Tibial nerve (tissue), 3 donors: ENCODE measurements around the gene KSR1.

Source experiments
- POLR2A ChIP-seq, 2 donors: fragments of 450-650 bp; IDR thresholded peaks; one replicate each; pipeline ENCODE4 v1.6.1; 2017; ENCODE audit warnings: antibody characterized with exemption in 2 of 2, mild to moderate bottlenecking in 2 of 2, moderate library complexity in 2 of 2
- TF ChIP-seq, protein P1 (sequence below), 5 experiments: fragments of 200-600 bp in 3 of 5; fragments of 450-650 bp in 2 of 5; sonication (generic) in 3 of 5; IDR thresholded peaks; one replicate each; pipeline ENCODE4 v1.5.1; 2016 to 2019; ENCODE audit warnings: antibody characterized with exemption in 5 of 5, mild to moderate bottlenecking in 3 of 5, moderate library complexity in 2 of 5

DNA sequence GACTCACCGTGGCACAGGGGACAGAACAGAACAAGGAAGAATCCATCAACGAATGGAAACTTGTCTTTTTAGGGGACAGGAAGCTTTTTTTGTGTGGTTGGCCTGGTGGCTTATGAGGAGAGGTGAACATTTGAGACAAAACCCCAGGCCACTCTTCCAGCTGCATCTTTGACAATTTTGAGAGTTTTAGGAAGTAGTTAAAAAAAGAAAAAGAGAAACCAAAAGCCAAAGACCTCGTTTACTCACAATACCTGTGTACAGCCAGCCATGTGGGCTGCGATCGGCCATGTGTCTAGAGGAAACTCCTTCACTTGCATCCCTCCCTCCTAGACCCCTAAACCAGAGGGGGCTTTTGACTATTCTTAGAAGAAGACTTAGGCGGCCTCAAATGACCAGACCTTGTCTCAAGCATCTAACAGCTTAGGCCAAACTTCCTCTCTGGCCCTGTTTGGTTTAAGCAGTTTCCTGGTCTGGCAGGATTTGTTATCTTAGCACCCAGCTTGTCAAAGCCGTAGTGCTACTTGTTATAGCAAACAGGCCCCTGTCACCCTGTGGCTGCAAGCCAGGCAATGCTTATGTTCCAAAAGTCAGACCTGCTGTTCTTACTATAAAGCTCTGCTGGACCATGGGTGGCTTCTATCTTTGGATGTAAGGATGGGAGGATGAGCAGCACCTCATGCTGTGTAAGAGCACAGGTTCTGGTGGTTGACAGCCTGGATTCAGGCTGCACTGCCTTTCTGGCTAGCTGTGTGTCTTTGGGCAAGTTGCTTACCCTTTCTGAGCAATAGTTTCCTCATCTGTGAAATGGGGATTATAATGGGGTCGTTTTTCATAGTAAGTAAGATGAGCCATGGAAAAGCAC is 17.7 kb downstream of the KSR1 start:
- TF ChIP-seq, protein P1, sequence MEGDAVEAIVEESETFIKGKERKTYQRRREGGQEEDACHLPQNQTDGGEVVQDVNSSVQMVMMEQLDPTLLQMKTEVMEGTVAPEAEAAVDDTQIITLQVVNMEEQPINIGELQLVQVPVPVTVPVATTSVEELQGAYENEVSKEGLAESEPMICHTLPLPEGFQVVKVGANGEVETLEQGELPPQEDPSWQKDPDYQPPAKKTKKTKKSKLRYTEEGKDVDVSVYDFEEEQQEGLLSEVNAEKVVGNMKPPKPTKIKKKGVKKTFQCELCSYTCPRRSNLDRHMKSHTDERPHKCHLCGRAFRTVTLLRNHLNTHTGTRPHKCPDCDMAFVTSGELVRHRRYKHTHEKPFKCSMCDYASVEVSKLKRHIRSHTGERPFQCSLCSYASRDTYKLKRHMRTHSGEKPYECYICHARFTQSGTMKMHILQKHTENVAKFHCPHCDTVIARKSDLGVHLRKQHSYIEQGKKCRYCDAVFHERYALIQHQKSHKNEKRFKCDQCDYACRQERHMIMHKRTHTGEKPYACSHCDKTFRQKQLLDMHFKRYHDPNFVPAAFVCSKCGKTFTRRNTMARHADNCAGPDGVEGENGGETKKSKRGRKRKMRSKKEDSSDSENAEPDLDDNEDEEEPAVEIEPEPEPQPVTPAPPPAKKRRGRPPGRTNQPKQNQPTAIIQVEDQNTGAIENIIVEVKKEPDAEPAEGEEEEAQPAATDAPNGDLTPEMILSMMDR (IDR thresholded peaks at IDR 0.05) = no peak
- no peak for TF ChIP-seq POLR2A (IDR thresholded peaks at IDR 0.05)
